CD4-positive, alpha-beta T cell treated with Interleukin-21 for 1 hour (primary cell): ENCODE results near the gene RPL36A.

Experiments
- DNase-seq: peaks from one replicate; pipeline ENCODE4 v3.0.0-alpha.2; 2020

The RPL36A gene

GRCh38 chrX:101393530-101394305 lies 2.9 kb downstream of the RPL36A start:
- DNase-seq: no peak

- no peak for DNase-seq
These were observed 3.6 kb downstream of the RPL36A start for GRCh38 chrX:101394372-101394771.

GRCh38 chrX:101395789-101396188 lies 5.0 kb downstream of the RPL36A start:
- DNase-seq: no peak

GRCh38 chrX:101397779-101398178 lies 7.0 kb downstream of the RPL36A start:
- no peak for DNase-seq

- DNase-seq: no peak
These were observed 7.9 kb downstream of the RPL36A start for GRCh38 chrX:101398694-101399093.

GRCh38 chrX:101399825-101400224 lies 9.0 kb downstream of the RPL36A start:
- DNase-seq: no peak

GRCh38 chrX:101407167-101407747 lies 16.4 kb downstream of the RPL36A start:
- DNase-seq: no peak

- peak; percentile 95 for DNase-seq
These were observed 17.1 kb downstream of the RPL36A start, which contains the start of the genes GLA and HNRNPH2 for GRCh38 chrX:101407748-101408531. TSS of gene GLA (minus strand) at chrX:101407925. CDS start at chrX:101407903, 22 bp downstream. TSS of gene HNRNPH2 (plus strand) at chrX:101408222. CDS start at chrX:101411989, 3,767 bp downstream.

- no peak for DNase-seq
These were observed 17.7 kb downstream of the RPL36A start for GRCh38 chrX:101408532-101408841.

- no peak for DNase-seq
These were observed 18.2 kb downstream of the RPL36A start for GRCh38 chrX:101409043-101409442.

- DNase-seq: peak; percentile 42
These were observed 19.6 kb downstream of the RPL36A start for GRCh38 chrX:101410461-101410860.

- no peak for DNase-seq
These were observed 21.2 kb downstream of the RPL36A start for GRCh38 chrX:101411984-101412383.

- peak; percentile 77 for DNase-seq
These were observed 24.7 kb downstream of the RPL36A start for GRCh38 chrX:101415180-101416145.

- no peak for DNase-seq
These were observed 25.9 kb downstream of the RPL36A start for GRCh38 chrX:101416691-101417090.

- no peak for DNase-seq
These were observed 26.4 kb downstream of the RPL36A start for GRCh38 chrX:101417190-101417589.

- peak; percentile 53 for DNase-seq
These were observed 27.4 kb downstream of the RPL36A start for GRCh38 chrX:101417981-101418841.

- no peak for DNase-seq
These were observed 28.7 kb downstream of the RPL36A start for GRCh38 chrX:101419489-101419888.

GRCh38 chrX:101427954-101428353 lies 37.1 kb downstream of the RPL36A start:
- DNase-seq: no peak

GRCh38 chrX:101429934-101430333 lies 39.1 kb downstream of the RPL36A start:
- DNase-seq: no peak

GRCh38 chrX:101430457-101431078 lies 39.8 kb downstream of the RPL36A start:
- DNase-seq: no peak

- DNase-seq: no peak
These were observed 51.3 kb downstream of the RPL36A start for GRCh38 chrX:101442085-101442484.
